ENCODE data around the gene RHOT2. TPM values are rescaled to one million over a fixed set of nuclear protein-coding genes. Genes with fewer than 3 reads are reported as not detected.

The RHOT2 gene
- total and polyA plus RNA-seq, 10 of the 15 experiments (the other 5 are each of a cell fraction or from before 2014, with no cell fraction given), result 3.7 to 174 (median 69.8) TPM

DNA sequence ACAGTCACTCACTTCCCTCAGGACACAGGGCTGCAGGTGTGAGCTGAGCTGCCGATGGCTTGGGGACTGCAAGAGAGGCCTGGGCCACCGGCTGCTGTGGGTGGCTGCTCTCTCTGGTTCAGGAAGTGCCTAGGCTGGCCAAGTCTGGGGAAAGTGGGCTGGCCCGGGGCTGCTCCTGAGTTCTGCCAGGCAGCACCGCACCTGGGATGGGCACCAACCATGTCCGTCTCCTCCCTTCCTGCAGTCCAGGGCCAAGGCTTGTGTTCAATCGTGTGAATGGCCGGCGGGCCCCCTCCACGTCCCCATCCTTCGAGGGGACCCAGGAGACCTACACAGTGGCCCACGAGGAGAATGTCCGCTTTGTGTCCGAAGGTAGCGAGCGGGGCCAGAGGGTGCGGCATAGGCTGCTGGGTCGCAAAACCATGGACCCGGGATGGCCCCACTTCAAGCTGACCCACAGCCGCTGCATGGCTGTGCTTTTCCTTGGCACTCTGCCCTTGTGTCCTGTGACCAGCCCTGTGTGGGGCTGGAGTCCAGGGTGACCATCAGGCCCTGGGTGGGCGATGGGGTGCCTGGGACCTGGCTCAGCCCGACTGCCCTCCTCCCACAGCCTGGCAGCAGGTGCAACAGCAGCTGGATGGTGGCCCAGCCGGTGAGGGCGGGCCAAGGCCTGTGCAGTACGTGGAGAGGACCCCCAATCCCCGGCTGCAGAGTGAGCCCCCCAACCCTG is 20.6 kb upstream of the RHOT2 start:
- POLR2A ChIA-PET, result interaction anchor here (0.5 to 1.4 kb wide), 4 partner anchors 9 to 295 kb away, joined by 3 to 4 read pairs (median 4); partner anchors contain the start of genes AXIN1, METTL26 and STUB1
- H3K9ac ChIP-seq (ENCODE audit: control insufficient read depth, insufficient read depth, low read length), result no peak overlapping the region

More for the DNA sequence above, 20.6 kb upstream of the RHOT2 start:
- RAD21 ChIA-PET (ENCODE audit: unreplicated experiment), result interaction anchor here (1.8 to 3.4 kb wide), 2 partner anchors 11 to 13 kb away, joined by 7 to 13 read pairs; partner anchors contain the start of gene METTL26
- Histone ChIP-seq H3K4me2 (ENCODE audit: control insufficient read depth, insufficient read depth) (peak overlapping the region; percentile 95; the same call in 1 of the 2 replicates), H4K20me1 (ENCODE audit: control insufficient read depth, insufficient read depth) (no peaks in the 10 kb centered on the region), H3K4me1 (ENCODE audit: control insufficient read depth, insufficient read depth, low read length) (peaks cover 9% of the 10 kb centered on the region), H3K27me3 (replicated peaks in 1 of 2; ENCODE audit: control insufficient read depth in 2 of 2, insufficient read depth in 2 of 2, low read length in 1 of 2) (no peaks in the 10 kb centered on the region), H3K4me3 (peak overlapping the region; percentile 70), H3K9me3 (replicated peaks; ENCODE audit: control insufficient read depth, insufficient read depth, low read length) (no peaks in the 10 kb centered on the region), H3K79me2 (ENCODE audit: control insufficient read depth, insufficient read depth, low read length) (peaks cover 33% of the 10 kb centered on the region), H3K27ac (ENCODE audit: control insufficient read depth, insufficient read depth) (no peak overlapping the region), H2AFZ (ENCODE audit: control insufficient read depth, low read depth, low read length) (no peak overlapping the region), H3K36me3 (ENCODE audit: control insufficient read depth in 2 of 2, insufficient read depth in 2 of 2, low read length in 1 of 2) (no peaks in the 10 kb centered on the region; a peak in 2 of 4 replicates)
- BruUV-seq (replicated peaks), result no TSS peak
- in situ Hi-C loops (cut with MboI) (no loop called here), intact Hi-C loops (cut with micrococcal nuclease; ENCODE audit: unreplicated experiment) (no loop called here)
- WGBS (ENCODE audit: insufficient coverage, insufficient replicate concordance, low lambda C conversion rate, missing lambda C conversion rate), result 64% methylated on average over 23 of the region's 25 CpGs
- CTCF ChIA-PET, result interaction anchor here (0.8 to 3.1 kb wide), 5 partner anchors 9 to 48 kb away, joined by 3 to 11 read pairs (median 7); partner anchors contain the start of genes METTL26 and RHOT2
- no peak for FAIRE-seq
- DNase-seq (ENCODE audit: low read depth, low spot score), result no peak
- TF ChIP-seq YBX1 (IDR thresholded peaks at IDR 0.05) (no peak), STAT3 (IDR thresholded peaks at IDR 0.05; ENCODE audit: low read depth, low read length) (no peak), KAT2A (conservative IDR thresholded peaks at IDR 0.05; ENCODE audit: control insufficient read depth, low read depth, low read length) (no peak), CBX3 (IDR thresholded peaks at IDR 0.05; ENCODE audit: borderline replicate concordance, low read depth) (no peak), RELA (IDR thresholded peaks at IDR 0.05; ENCODE audit: borderline replicate concordance, partially characterized antibody) (no peak), GABPA (IDR thresholded peaks at IDR 0.05; ENCODE audit: low read depth) (no peak), FOXM1 (IDR thresholded peaks at IDR 0.05; ENCODE audit: low read depth, low read length) (no peak), ASH2L (IDR thresholded peaks at IDR 0.05; ENCODE audit: borderline replicate concordance, low read depth) (no peak), JUND (IDR thresholded peaks at IDR 0.05; ENCODE audit: low read depth, low read length) (no peak)
- TF ChIP-seq, protein P1, sequence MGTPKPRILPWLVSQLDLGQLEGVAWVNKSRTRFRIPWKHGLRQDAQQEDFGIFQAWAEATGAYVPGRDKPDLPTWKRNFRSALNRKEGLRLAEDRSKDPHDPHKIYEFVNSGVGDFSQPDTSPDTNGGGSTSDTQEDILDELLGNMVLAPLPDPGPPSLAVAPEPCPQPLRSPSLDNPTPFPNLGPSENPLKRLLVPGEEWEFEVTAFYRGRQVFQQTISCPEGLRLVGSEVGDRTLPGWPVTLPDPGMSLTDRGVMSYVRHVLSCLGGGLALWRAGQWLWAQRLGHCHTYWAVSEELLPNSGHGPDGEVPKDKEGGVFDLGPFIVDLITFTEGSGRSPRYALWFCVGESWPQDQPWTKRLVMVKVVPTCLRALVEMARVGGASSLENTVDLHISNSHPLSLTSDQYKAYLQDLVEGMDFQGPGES (IDR thresholded peaks at IDR 0.05), result no peak
- TF ChIP-seq, protein P2, sequence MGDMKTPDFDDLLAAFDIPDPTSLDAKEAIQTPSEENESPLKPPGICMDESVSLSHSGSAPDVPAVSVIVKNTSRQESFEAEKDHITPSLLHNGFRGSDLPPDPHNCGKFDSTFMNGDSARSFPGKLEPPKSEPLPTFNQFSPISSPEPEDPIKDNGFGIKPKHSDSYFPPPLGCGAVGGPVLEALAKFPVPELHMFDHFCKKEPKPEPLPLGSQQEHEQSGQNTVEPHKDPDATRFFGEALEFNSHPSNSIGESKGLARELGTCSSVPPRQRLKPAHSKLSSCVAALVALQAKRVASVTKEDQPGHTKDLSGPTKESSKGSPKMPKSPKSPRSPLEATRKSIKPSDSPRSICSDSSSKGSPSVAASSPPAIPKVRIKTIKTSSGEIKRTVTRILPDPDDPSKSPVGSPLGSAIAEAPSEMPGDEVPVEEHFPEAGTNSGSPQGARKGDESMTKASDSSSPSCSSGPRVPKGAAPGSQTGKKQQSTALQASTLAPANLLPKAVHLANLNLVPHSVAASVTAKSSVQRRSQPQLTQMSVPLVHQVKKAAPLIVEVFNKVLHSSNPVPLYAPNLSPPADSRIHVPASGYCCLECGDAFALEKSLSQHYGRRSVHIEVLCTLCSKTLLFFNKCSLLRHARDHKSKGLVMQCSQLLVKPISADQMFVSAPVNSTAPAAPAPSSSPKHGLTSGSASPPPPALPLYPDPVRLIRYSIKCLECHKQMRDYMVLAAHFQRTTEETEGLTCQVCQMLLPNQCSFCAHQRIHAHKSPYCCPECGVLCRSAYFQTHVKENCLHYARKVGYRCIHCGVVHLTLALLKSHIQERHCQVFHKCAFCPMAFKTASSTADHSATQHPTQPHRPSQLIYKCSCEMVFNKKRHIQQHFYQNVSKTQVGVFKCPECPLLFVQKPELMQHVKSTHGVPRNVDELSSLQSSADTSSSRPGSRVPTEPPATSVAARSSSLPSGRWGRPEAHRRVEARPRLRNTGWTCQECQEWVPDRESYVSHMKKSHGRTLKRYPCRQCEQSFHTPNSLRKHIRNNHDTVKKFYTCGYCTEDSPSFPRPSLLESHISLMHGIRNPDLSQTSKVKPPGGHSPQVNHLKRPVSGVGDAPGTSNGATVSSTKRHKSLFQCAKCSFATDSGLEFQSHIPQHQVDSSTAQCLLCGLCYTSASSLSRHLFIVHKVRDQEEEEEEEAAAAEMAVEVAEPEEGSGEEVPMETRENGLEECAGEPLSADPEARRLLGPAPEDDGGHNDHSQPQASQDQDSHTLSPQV (IDR thresholded peaks at IDR 0.05), result no peak
- TF ChIP-seq, protein P3, sequence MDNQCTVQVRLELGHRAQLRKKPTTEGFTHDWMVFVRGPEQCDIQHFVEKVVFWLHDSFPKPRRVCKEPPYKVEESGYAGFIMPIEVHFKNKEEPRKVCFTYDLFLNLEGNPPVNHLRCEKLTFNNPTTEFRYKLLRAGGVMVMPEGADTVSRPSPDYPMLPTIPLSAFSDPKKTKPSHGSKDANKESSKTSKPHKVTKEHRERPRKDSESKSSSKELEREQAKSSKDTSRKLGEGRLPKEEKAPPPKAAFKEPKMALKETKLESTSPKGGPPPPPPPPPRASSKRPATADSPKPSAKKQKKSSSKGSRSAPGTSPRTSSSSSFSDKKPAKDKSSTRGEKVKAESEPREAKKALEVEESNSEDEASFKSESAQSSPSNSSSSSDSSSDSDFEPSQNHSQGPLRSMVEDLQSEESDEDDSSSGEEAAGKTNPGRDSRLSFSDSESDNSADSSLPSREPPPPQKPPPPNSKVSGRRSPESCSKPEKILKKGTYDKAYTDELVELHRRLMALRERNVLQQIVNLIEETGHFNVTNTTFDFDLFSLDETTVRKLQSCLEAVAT (IDR thresholded peaks at IDR 0.05), result no peak
- TF ChIP-seq, protein P4, sequence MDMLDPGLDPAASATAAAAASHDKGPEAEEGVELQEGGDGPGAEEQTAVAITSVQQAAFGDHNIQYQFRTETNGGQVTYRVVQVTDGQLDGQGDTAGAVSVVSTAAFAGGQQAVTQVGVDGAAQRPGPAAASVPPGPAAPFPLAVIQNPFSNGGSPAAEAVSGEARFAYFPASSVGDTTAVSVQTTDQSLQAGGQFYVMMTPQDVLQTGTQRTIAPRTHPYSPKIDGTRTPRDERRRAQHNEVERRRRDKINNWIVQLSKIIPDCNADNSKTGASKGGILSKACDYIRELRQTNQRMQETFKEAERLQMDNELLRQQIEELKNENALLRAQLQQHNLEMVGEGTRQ (IDR thresholded peaks at IDR 0.05; ENCODE audit: borderline replicate concordance, low read depth, low read length), result no peak
- no peak for ATAC-seq
- SMC1A ChIA-PET (ENCODE audit: uncharacterized antibody, unreplicated experiment), result no interaction called here

Measured in GM12878 (cell line).